HG02623 (cell line): Measurements from ENCODE around the gene RALY.

Experiments used
- ATAC-seq: cut with Tn5 transposase; IDR thresholded peaks from one replicate; pipeline ENCODE4 v1.9.1; 2021; ENCODE audit warnings: moderate library complexity; ENCODE audit not compliant: unreplicated experiment

The RALY gene

GRCh38 chr20:33985830-33986229, 7.9 kb upstream of the RALY start:
- no peak for ATAC-seq

GRCh38 chr20:33986560-33987216, 7.0 kb upstream of the RALY start:
- no peak for ATAC-seq

GRCh38 chr20:33990075-33990474, 3.6 kb upstream of the RALY start:
- ATAC-seq = no peak

GRCh38 chr20:33991502-33991901, 2.2 kb upstream of the RALY start:
- ATAC-seq = no peak

- ATAC-seq = no peak
Observed at GRCh38 chr20:33992145-33992922, 1.4 kb upstream of the RALY start.

- ATAC-seq = peak; percentile 67
Observed at GRCh38 chr20:33992923-33993575, 662 bp upstream of the RALY start.

- peak; percentile 31 for ATAC-seq
Observed at GRCh38 chr20:33994222-33994913, 657 bp downstream of the RALY start.

GRCh38 chr20:33995053-33995831, 1.5 kb downstream of the RALY start:
- no peak for ATAC-seq

GRCh38 chr20:33999025-33999649, 5.4 kb downstream of the RALY start:
- ATAC-seq = no peak

- no peak for ATAC-seq
Observed at GRCh38 chr20:34001378-34001777, 7.7 kb downstream of the RALY start.

- ATAC-seq = no peak
Observed at GRCh38 chr20:34004227-34004626, 10.5 kb downstream of the RALY start.

GRCh38 chr20:34004790-34005457, 11.2 kb downstream of the RALY start:
- no peak for ATAC-seq

- ATAC-seq = no peak
Observed at GRCh38 chr20:34006619-34007018, 12.9 kb downstream of the RALY start.

- no peak for ATAC-seq
Observed at GRCh38 chr20:34008477-34008876, 14.8 kb downstream of the RALY start.

GRCh38 chr20:34010405-34010931, 16.8 kb downstream of the RALY start:
- no peak for ATAC-seq

GRCh38 chr20:34011275-34011674, 17.6 kb downstream of the RALY start:
- ATAC-seq = no peak

GRCh38 chr20:34012330-34012729, 18.6 kb downstream of the RALY start:
- no peak for ATAC-seq

GRCh38 chr20:34012735-34013134, 19.0 kb downstream of the RALY start:
- ATAC-seq = no peak

GRCh38 chr20:34013554-34013953, 19.8 kb downstream of the RALY start:
- no peak for ATAC-seq
